GM12892 (cell line): ENCODE measurements around the gene SEPHS1.

Experiments used
- DNase-seq: peaks from one replicate; pipeline ENCODE4 v3.0.0; 2011; ENCODE audit not compliant: insufficient read length
- FAIRE-seq: peaks from 2 replicates; lab custom pipeline; 2011; peaks lifted over from hg19 to GRCh38; lab: Jason Lieb, UNC
- POLR2A ChIP-seq: IDR thresholded peaks from 2 replicates; pipeline ENCODE4 v1.6.1; 2011; ENCODE audit warnings: low read depth, low read length, control low read depth
- POLR2AphosphoS5 ChIP-seq: IDR thresholded peaks from 2 replicates; pipeline ENCODE4 v1.6.1; 2011; ENCODE audit warnings: low read depth, low read length, control low read depth
- TAF1 ChIP-seq: IDR thresholded peaks from 2 replicates; pipeline ENCODE4 v1.6.1; 2011; ENCODE audit warnings: low read depth, mild to moderate bottlenecking, control low read depth, low read length, borderline replicate concordance

SEPHS1 gene

DNA sequence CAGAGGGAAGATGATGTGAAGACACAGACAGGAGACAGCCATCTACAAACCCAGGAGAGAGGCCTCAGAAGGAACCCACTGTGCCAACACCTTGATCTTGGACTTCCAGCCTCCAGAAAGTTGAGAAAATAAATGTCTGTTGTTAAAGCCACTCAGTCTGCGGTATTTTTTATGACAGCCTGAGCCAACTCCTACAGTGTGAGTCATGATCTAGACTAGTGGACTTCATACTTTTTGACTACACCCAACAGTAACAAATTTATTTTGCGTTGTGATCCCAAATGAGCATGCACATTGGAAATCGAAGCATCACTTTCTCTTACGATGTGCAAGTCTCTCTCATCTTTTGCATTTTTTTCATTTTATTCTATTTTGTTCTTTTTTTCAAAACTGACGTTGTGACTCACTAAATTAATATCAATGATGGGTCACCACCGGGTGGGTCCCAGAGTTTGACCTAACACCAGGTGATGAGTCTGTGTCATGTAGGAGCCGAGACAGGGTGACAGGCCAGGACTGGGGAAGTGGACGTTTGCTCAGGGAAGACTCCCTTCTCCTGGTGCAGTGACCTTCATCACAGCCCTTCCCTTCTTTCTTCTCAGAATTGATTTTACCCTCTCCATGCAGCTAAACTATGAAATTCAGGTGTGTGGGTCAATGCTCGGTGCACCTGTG is 77.1 kb downstream of the SEPHS1 start:
- FAIRE-seq (no peak), DNase-seq (no peak)
- TF ChIP-seq POLR2A = no peak
- TF ChIP-seq TAF1 = no peak
- TF ChIP-seq POLR2AphosphoS5 = no peak

- no peak for DNase-seq
- no peak for FAIRE-seq
- TF ChIP-seq POLR2AphosphoS5 (no peak), TAF1 (no peak), POLR2A (no peak)
Measured at GRCh38 chr10:13268841-13269240, 79.3 kb downstream of the SEPHS1 start.

GRCh38 chr10:13268310-13268709 is 79.8 kb downstream of the SEPHS1 start:
- DNase-seq (no peak), FAIRE-seq (no peak)
- no peak for TF ChIP-seq POLR2A
- TF ChIP-seq TAF1 = no peak
- TF ChIP-seq POLR2AphosphoS5 = no peak
